ENCODE results near the gene STX10.
"Not testable (repeated sequence)": the region's sequence is repeated elsewhere in the genome, so short reads cannot be mapped to it uniquely, and the experiment has no call there.

The STX10 gene

GRCh38 chr19:13164343-13165161 lies 14.4 kb upstream of the STX10 start:
- FAIRE-seq, result no peak

- FAIRE-seq, result no peak
Observed at GRCh38 chr19:13163609-13164342, 13.6 kb upstream of the STX10 start.

GRCh38 chr19:13162724-13163608 lies 12.8 kb upstream of the STX10 start:
- FAIRE-seq, result peak; percentile 63

- FAIRE-seq, result no peak
Observed at GRCh38 chr19:13160557-13160956, 10.4 kb upstream of the STX10 start.

- no peak for FAIRE-seq
Observed at GRCh38 chr19:13159713-13160112, 9.5 kb upstream of the STX10 start.

- no peak for FAIRE-seq
Observed at GRCh38 chr19:13155472-13156359, 5.5 kb upstream of the STX10 start.

- FAIRE-seq, result no peak
Observed at GRCh38 chr19:13154911-13155471, 4.8 kb upstream of the STX10 start.

GRCh38 chr19:13154241-13154778 lies 4.1 kb upstream of the STX10 start:
- no peak for FAIRE-seq

GRCh38 chr19:13153569-13154240 lies 3.5 kb upstream of the STX10 start:
- no peak for FAIRE-seq

- peak; percentile 82 for FAIRE-seq
Observed at GRCh38 chr19:13152974-13153568, 2.9 kb upstream of the STX10 start.

GRCh38 chr19:13152356-13152973 lies 2.3 kb upstream of the STX10 start:
- FAIRE-seq, result no peak

GRCh38 chr19:13151605-13152355 lies 1.6 kb upstream of the STX10 start:
- FAIRE-seq, result no peak

GRCh38 chr19:13150931-13151604 lies 893 bp upstream of the STX10 start:
- no peak for FAIRE-seq

- FAIRE-seq, result no peak
Observed at GRCh38 chr19:13149628-13150186, 468 bp downstream of the STX10 start.

- not testable (repeated sequence) for FAIRE-seq
Observed at GRCh38 chr19:13149173-13149627, 975 bp downstream of the STX10 start.

- no peak for FAIRE-seq
Observed at GRCh38 chr19:13146763-13147563, 3.2 kb downstream of the STX10 start.

- FAIRE-seq, result no peak
Observed at GRCh38 chr19:13139633-13140311, 10.4 kb downstream of the STX10 start.

Measured in A204.1 (cell line).